Mammary epithelial cell (primary cell): ENCODE data around the gene DAAM2.

Experiments
- CTCF ChIP-seq, 2 donors: IDR thresholded peaks in 1 of 2; conservative IDR thresholded peaks in 1 of 2; 2 replicates each; pipeline ENCODE4 v1.5.1; 2011 to 2012; ENCODE audit warnings: inconsistent platforms in 2 of 2, low read length in 2 of 2, mild to moderate bottlenecking in 2 of 2, control low read depth in 1 of 2, low read depth in 1 of 2; ENCODE audit not compliant: insufficient read depth in 1 of 2; ENCODE audit errors: extremely low read depth in 1 of 2
- EZH2 ChIP-seq: IDR thresholded peaks from 2 replicates; pipeline ENCODE4 v1.6.1; 2012; ENCODE audit warnings: low read length, inconsistent platforms, borderline replicate concordance

GRCh38 chr6:39915866-39916265 is 123.7 kb downstream of the DAAM2 start:
- TF ChIP-seq CTCF (conservative IDR thresholded peaks at IDR 0.05 in 1 of 2, IDR thresholded peaks at IDR 0.05 in 1 of 2; ENCODE audit: extremely low read depth in 1 of 2, insufficient read depth in 1 of 2, low read depth in 1 of 2, low read length in 2 of 2) (no peak), EZH2 (no peak)
